Middle frontal gyrus (tissue), 1 donor: ENCODE data around the gene TPT1.
"Not testable (repeated sequence)": the region's sequence is repeated elsewhere in the genome, so short reads cannot be mapped to it uniquely, and the experiment has no call there.

ENCODE experiments used
- DNase-seq: peaks from one replicate; pipeline ENCODE4 v3.0.0-alpha.2; 2015; ENCODE audit warnings: low spot score; ENCODE audit errors: extremely low spot score

The TPT1 gene

GRCh38 chr13:45302507-45302906, 38.5 kb downstream of the TPT1 start:
- DNase-seq, result no peak

GRCh38 chr13:45301263-45301662, 39.7 kb downstream of the TPT1 start:
- DNase-seq, result no peak

GRCh38 chr13:45300190-45300985, 40.6 kb downstream of the TPT1 start:
- DNase-seq, result no peak

GRCh38 chr13:45299194-45299593, 41.8 kb downstream of the TPT1 start:
- no peak for DNase-seq

GRCh38 chr13:45298550-45298949, 42.4 kb downstream of the TPT1 start:
- not testable (repeated sequence) for DNase-seq

- no peak for DNase-seq
Measured at GRCh38 chr13:45298206-45298505, 42.8 kb downstream of the TPT1 start.

GRCh38 chr13:45297456-45298205, 43.4 kb downstream of the TPT1 start:
- no peak for DNase-seq

GRCh38 chr13:45296259-45296658, 44.7 kb downstream of the TPT1 start:
- DNase-seq, result no peak

- no peak for DNase-seq
Measured at GRCh38 chr13:45295536-45295935, 45.4 kb downstream of the TPT1 start.

- no peak for DNase-seq
Measured at GRCh38 chr13:45292176-45292575, 48.8 kb downstream of the TPT1 start.

GRCh38 chr13:45289936-45290563, 50.9 kb downstream of the TPT1 start:
- no peak for DNase-seq
